Measurements from ENCODE around the gene PDE5A.
"Not testable (repeated sequence)": the region's sequence is repeated elsewhere in the genome, so short reads cannot be mapped to it uniquely, and the experiment has no call there.

Gene PDE5A

DNA sequence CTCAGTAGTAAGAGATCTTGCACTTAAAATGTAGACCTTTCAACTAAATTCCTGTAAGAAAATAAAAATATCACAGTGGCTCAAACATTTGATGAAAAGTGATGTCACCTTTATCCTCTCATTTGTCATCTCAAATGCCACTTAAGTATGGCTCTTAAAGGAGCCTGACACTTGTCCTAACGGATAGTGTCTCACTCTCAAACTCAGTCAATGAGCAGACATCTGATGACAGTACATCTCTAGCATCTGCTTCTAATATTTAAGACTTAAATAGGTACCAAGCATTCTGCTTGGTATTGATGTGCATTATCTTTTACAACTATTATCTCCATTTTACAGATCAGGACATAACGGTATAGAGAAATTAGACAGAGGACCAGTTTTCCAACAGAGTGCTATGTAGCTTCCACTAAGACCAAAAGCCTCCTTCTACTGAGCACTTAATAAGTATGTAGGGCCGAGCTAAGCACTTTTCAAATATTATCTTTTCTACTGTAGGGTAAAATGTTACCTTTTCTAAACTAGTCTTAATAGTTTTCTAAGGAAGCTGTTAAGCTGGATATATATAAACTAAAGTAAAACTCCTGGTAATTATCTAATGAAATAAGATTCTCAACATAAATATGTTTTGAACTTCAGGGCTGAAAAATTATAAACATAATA, 110.2 kb downstream of the PDE5A start:
- no peak for DNase-seq

DNA sequence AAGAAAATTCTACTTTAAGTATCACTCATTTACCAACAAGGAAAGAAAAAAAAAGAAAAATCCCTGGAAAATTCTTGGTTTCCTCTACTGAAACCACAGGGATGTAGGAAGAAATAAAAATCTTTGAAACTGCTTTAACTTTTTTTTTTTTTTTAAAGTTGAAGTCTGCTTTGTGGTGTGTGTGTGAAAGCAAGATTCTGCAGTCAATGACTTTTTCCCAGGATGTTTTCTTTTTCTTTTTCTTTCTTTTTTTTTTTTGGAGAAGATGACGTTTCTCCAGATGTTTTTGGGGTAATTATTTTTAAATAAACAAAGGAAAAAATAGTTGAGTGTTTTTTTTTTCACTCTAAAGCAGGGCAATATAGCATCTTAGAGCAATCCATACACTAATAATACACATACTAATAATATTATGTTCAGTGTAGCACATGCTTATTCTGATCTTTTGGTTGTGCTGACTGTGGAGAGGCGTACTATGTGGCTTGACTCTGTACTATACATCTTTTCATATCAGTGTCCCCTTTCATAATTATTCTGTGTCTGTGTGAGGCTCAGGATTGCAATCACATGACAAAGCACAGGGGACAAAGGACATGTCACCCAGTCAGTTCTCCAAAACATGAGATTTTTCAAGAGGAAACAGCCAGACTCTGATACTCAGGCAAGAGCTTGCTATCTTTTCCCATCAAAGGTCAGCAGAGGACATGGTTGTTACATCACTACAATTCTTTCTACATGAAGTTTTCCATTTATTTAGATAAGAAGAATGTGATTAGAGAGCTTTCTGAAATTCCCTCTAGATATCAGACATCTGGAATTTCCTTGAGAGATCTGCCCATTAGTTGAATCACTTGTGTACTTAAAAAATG, 111.0 kb downstream of the PDE5A start:
- DNase-seq, result no peak

DNA sequence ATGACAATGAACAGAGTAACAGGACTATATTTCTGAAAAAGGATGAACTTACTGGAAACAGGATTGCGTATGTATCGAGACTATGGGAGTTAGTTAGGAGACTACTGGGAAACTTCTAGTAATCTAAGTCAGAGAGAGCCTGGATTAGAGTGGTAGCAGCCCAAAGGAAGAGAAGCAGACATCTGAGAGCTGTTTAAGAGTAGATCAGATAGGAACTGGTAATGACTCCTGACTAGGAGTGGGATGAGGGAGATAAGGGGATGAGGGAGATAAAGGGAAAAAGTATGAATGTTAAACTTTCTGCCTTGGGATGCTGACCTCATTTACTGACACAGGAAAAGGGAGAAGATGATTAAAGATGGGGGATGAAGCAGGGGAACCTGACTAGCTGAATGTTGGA, 116.2 kb downstream of the PDE5A start:
- no peak for DNase-seq

DNA sequence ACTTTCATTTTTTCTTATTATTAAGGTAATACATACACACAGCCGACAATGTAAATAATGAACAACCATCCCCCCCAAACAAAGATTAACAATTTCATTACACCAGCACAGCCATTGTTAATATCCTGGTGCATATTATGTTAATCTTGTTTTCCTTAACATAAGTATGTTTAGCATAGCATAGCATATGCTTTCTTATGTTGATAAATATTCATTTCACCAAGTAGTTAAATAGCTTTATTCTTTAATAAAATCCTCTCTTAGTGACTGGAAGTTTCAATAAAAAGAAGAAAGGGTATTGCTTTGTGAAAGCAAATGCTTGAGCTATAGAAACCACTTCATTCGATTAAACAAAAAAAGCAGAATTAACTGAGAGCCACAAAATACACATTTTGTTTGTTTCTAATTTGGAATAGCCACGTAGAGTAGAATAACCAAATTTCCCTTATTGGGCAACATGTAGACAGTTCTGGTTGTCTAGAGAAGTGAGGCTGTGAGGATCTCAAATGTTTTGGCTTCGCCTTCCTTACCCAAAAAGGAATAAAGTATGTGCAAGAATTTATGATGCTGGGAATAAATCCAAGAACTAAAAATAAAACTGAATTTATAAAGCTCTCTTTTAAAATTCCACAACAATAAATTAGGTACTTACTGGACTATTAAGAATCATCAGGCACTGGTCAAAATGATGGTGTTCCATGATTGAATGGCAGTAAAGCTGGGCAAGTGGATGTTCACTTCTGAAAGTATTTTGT, 118.0 kb downstream of the PDE5A start:
- DNase-seq, result no peak

DNA sequence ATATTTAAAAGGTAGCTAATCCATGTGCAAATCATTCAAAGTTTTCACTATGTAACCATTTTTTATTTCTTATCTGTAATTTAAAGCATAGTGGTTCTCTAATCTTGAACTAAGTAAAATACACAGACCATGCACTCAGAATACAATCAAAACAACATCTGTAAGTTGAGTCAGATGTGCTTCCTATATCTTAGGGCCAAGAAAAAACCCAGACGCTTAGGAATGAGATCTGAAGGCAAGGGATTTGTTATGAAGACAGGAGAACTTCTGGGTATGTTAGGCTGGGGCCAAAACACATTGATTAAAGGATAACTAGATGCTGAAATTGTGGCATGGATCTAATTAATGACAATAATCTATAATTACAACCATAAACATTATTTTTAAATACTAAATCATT, 120.3 kb downstream of the PDE5A start:
- DNase-seq, result no peak

DNA sequence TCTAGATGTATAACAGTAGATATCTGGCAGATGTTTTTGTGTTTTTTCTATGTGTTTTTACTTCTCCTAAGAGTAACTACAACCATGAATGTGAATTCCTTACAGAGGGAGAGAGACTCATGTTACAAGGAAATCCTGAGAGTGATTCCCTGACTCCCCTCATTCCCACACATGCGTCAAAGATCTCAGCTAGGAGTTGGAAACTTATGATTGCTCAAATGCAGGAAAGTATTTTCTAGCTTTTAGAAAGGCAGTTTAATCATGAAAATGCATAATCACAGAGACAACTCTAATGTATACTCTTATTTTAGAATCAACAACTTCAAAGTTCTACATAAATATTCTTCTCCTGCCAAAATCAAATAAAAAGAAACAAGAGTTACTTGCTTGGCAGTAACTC, 121.8 kb downstream of the PDE5A start:
- DNase-seq, result no peak

DNA sequence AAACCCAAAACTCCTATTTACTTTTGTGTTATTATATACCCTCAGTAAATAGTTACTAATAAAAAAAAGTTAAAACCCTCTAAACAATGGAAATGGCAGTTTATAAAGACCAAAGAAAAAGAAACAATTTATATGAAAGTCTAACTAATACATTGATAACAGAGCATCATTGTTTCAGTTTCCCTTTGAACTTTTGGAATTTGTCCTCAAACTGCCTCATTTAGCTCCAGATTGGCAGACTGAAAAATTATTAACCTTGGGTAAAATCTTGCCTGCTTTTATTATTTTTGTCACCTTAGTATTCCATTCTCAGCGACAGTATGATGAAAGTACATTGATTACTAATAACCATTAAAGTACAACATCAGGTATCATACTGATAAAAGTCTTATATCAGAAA, 124.0 kb downstream of the PDE5A start:
- DNase-seq, result no peak

DNA sequence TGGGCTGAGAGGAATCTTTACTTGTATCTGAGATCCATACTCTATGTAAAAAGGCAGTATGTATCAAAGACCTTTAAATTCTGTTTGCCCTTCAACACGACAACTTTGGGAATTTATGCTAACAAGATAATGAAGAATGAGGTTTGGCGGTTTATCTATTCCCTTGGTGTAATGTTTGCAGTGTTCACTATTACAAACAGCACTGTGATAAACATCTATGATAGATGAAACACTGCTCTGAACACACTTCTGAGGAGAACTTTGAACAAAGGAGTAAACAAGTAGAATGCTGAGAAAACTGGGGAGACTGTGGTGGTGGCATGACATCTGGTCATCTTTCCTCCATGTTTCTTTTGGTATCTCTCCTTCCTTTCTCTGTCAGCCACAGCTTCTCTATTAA, 126.9 kb downstream of the PDE5A start:
- no peak for DNase-seq

DNA sequence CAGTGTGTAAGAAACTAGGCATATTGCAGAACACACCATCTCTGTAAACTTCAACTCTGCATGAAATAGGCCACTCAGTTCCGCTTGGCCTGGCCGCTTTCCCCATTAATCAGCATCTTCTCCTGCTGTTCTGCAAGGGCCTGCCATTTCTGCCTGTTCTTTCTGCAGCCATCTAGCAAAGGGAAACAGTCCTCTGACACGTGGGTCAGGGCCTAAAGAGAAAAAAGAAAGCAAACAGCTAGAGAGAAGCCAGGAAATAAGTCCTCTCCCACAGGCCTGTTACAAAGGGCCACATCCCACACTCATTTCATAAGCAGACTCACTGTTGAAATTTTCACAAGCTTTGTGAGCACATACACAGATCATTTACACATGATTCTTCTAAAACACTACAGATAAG, 130.1 kb downstream of the PDE5A start:
- no peak for DNase-seq

DNA sequence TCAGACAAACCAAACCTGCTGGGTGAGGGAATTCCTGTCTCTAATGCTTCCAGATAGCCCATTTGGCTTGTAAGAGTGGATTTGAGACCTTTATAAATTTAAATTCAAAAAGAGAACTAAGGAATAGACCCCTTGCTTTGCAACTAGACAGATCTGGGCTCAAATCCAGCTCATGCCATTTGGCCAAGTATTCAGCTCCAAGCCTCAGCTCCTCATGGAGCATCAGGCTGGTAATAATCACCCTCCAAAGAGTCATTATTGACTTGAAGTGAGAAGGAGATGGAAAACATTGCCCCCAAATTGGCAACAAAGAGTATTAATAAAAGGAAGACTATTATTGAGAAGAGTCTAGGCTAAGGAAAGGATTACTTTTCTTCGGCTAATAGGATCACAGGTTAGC, 134.7 kb downstream of the PDE5A start:
- DNase-seq, result no peak

DNA sequence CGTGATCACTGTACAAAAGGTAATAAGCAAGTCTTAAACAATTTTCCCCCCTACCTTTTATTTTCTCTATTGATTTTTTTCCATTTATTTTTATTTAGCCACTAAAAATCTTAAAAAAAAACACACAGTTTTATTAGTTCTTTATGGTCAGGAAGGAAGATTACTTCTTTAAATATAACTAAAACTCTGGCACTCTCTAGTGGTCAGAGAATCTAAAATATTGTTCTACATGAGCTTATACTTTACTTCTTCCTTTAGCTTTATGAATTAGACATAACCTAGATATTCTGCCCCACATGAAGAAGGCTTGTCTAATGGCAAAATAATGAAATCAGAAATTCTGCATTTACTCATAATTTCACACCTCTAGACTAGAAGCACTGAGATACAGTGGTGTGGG, 135.2 kb downstream of the PDE5A start:
- no peak for DNase-seq

DNA sequence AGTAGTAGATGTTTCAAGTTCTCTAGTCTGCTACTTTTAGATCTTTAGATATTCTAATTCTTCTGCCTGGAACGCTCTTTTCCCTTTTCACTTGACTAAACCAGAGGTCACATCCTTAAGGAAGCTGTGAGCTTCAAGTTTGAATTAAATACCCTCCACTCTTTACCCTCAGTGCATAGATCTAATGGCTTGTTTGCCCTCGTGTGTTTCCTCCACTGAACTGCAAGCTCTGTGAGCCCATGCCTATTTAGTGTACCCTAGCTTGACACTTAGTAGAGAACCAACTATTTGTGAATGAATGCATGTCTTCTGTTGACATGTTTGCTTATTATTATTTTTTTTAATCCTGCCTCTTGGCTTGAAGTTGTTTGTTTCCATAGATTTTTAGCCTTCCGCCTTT, 138.3 kb downstream of the PDE5A start:
- DNase-seq, result no peak

DNA sequence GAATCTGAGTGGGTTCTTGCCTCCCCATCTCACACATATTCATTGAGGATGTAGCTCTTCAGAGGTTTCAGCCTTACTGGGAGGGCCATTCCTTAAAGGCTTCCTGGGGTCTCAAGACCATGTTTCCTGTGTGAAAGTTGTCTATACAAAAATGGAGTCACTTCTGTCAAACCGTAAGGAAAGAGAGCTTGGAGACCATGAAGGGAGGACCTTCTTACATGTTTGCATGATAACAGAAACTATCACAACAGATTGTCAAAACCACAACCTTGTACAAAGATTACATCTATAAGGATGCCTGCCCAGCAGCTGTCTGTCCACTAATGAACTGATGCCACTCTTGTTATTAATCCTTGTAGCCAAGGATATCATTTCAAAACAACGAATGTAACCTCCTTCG, 139.3 kb downstream of the PDE5A start:
- no peak for DNase-seq

DNA sequence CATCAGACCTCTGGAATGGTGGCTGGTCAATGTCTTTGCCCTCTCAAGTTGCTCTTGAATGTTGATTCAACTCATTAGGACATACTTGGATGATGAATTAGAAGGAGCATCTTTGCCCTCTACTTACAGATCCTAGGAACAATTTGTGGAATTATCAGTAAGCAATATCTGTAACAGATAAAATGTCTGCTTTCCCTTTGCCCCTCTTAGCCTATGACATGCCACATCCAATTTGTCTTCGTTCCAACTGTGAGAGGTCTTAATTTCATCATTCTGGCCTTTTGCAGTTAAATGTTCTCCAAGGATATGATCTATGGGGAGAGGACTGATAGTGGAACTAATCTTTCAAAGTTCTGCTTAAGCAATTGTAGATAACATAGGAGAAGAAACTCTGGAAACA, 148.3 kb downstream of the PDE5A start:
- DNase-seq, result no peak

DNA sequence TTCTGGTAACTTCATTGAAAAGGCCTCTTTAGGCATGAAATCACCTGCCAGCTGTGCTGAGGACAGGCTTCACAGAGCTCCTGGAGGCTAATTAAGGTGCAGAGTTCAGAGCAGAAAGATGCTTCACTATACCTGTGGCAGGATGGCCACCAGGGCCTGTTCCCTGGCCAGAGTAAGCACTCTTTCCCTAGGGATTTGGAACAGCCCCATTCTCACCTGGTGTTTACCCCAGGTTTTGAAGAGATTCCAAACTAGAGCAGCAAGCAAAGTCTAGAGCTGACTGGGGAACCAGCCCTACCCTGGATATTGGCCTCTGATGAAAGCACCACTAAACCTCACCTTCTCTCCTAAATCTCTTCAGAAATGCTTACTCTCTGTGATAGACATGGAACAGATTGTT, 148.8 kb downstream of the PDE5A start:
- DNase-seq, result no peak

DNA sequence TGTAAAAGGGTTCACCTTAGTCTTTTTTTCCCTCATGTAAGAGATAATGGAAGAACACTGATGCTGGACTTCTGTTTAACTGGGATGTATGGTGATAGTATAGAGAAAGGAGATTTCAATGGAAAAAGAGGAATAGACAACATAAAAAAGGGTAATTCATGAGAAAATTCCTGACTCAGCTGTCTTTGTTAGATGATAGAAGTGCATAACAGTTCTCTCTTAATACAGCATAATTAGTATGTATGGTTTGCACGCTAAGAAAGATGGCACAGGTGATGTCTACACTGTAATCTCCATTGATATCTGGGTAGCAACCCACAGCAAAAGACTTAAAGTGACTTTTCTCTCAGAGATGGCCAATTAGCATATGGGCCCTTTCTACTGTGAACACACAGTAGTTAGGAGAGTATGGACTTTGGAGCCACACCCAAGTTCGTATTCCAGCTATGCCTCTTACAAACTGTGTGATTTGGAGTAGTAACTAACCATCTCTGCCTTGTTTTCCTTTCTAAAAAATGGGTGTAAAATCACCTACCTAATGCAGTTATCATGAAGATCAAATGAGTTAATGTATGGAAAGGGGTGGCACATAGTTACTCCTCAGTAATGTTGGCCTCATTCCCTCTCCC, 149.3 kb downstream of the PDE5A start:
- no peak for DNase-seq

DNA sequence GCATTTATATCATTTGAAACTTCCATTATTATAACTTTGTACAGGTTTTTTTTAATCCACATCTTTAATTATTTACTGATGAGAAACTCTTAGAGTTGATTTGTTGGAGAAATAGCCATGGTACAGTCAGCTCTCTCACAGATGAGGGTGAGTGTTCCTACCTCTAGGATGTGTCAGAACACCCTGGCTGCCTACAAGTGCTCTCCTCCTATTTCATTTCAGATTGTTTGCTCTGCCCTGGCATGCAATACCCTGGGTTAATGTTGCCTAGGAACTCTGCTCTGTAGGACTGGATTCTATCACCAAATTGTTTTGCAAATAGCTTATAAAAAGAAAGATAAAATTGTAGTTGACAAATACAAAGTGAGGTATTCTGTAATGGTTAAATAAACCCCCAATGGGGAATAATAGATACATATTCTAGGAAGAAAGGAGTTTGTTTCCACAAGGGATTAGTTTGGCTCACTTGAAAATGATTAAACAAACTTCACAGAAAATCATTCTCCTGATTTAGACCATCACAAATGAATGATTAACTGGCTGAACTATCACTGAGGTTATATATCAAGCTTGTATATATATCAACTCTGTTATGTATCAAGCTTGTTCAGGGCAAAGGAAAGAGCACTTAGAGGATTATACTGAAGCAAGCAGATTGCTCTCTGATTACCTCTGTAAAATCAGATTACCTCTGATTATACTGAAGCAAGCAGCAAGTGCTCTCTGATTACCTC, 150.0 kb downstream of the PDE5A start:
- no peak for DNase-seq

DNA sequence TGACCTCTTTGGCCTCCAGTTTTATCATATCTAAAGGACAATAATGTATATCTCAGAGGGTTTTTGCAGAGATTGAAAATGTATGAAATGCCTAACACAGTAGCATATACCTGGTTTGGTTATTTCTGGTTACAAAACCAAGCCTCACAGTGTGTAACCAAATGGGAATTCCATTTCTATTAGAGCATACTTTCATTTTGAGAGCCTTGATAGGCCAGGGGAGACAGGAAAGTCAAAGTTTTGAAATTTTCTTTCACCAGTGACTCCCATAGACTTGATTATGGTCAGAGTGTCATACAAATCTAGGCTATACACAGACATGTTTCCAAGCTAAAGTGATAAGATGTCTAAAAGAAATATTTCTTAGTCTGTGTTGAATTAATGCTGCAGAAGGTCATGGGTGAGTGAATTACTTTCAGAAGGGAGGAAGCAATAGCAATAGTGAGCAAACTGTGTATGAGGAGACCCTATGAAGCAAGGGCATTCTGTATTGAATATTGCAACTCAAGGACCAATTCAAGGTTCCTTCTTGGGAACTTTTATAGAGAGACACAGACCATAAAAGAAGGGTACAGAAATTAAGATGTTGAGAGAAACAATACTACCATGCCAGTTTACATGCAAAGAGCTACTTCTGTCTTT, 151.1 kb downstream of the PDE5A start:
- DNase-seq, result no peak

DNA sequence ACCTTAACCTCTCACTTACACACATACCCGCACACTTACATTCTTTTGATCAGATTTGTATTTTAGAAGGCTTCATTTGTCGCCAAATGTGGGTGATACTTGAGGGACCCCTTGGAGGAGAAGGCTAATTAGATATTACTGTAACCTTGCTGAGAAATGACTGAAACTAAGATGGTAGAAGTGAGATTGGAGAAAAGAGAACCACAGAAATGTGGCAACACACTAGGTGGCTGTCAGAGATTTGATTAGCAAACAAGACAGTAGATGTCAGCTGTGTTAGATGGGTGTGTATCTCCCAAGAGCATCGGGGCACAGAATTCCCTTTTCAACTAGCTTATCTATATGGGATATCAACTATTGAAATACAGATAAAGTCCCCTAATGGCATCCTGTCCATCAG, 157.3 kb downstream of the PDE5A start:
- no peak for DNase-seq

DNA sequence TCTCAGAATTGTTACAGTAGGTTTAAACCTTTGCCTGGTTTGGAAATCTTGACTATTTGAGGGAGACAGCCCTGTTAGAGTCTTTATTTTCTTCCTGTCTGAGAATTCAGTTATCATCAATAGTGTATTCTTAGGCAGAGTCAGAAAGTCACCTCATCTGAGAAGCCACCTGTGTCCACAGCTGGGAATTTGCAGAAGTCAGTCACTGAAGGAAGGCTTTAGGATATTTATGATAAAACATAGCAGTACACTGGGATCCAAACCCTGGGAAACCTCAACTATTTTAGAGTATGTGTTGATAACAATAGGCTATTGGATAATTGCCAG, 157.9 kb downstream of the PDE5A start:
- DNase-seq, result not testable (repeated sequence)

DNA sequence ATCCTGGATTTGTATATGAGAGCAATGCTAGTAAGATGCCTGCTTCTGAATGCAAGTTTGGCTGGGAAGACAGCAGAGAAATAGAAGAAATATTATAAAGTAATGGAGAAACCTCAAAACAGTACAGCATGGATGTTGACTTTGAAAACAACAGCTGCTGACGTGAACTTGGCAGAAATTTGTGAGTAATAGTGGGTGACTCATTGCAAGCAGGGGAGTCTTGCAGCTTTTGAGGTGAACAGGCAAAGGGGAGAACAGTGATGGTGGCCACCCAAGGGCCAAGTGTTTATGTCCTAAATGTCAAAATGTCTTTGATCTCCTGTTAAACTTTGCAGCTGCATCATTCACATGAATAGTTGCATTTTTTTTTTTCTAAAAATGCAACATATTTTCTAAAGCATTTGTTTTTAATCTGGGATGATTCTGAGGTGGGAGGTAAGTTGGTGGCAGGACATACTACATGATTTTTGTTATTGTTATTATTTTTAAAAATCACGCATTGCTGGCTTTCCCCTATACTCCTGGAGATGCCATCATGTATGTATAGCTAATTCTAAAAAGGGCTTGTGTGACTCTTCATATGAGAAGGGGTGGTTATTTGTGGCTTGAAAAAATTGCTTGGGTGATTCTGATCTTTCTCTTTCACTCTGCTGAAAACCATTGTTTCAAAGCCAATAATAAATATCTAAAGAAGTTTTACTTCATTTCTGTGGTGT, 158.4 kb downstream of the PDE5A start:
- DNase-seq, result not testable (repeated sequence)

DNA sequence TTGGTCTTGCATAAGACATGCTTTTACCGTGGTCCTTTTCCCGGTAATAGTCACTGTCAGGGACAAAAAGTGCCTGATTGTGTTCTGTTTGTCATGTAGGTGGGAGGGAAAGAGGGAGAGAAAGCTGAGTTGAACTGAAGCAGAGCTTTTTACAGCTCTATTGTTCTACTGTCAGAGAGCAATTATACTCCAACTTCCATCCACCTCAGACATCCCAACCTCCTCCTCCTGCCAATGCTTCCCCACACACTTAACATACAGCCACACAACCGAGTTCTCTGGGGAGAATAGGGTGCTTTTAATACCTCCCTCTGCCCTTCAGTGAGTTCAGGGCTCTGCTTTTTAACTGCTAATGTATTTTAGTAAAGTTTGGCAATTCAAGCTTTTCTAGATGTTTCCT, 159.6 kb downstream of the PDE5A start:
- not testable (repeated sequence) for DNase-seq
